Measurements from ENCODE around the gene RPL35.

- TF ChIP-seq CTCF (IDR thresholded peaks at IDR 0.05) (no peak), EZH2 (IDR thresholded peaks at IDR 0.05) (no peak), EZH2phosphoT487 (IDR thresholded peaks at IDR 0.05) (no peak)
These were observed 28.4 kb upstream of the RPL35 start for GRCh38 chr9:124890179-124890578.
